Neural cell (in vitro differentiated cells): ENCODE results near the gene TMEM273. TPM values are rescaled to one million over a fixed set of nuclear protein-coding genes. Genes with fewer than 3 reads are reported as not detected.

Experiments used
- H2AFZ ChIP-seq: fragments of 200-600, 300-800 bp; sonication (generic), shearing (Covaris generic); 2 replicates; pipeline ENCODE4 v1.6.0; 2014; ENCODE audit warnings: low read depth, mild to moderate bottlenecking, antibody characterized with exemption, low read length, moderate library complexity
- H3F3A ChIP-seq: fragments of 200-600 bp; shearing (Covaris generic); 2 replicates; pipeline ENCODE4 v1.6.1; 2016; ENCODE audit warnings: mild to moderate bottlenecking, moderate library complexity, mixed read lengths, antibody characterized with exemption, low read length; ENCODE audit not compliant: insufficient read depth, poor library complexity, severe bottlenecking
- H3K27ac ChIP-seq: fragments of 200-600, 300-800 bp; sonication (generic), shearing (Covaris generic); 2 replicates; pipeline ENCODE4 v1.5.1; 2014; ENCODE audit warnings: mild to moderate bottlenecking, low read length, moderate library complexity
- H3K27me3 ChIP-seq: fragments of 300-800, 200-600 bp; sonication (generic), shearing (Covaris generic); 2 replicates; pipeline ENCODE4 v1.6.0; 2014; ENCODE audit warnings: mild to moderate bottlenecking, low read depth, low read length, moderate library complexity; ENCODE audit not compliant: insufficient read depth
- H3K36me3 ChIP-seq: fragments of 300-800, 200-600 bp; sonication (generic), shearing (Covaris generic); 2 replicates; pipeline ENCODE4 v1.5.1; 2014; ENCODE audit warnings: mild to moderate bottlenecking, antibody characterized with exemption, low read length, moderate library complexity; ENCODE audit not compliant: insufficient read depth
- H3K4me2 ChIP-seq: fragments of 300-800, 200-600 bp; sonication (generic), shearing (Covaris generic); 2 replicates; pipeline ENCODE4 v1.6.0; 2014; ENCODE audit warnings: mild to moderate bottlenecking, low read length
- H3K4me3 ChIP-seq: fragments of 300-800, 200-600 bp; sonication (generic), shearing (Covaris generic); 2 replicates; pipeline ENCODE4 v1.5.1; 2014; ENCODE audit warnings: mild to moderate bottlenecking, low read length, moderate library complexity
- H3K79me2 ChIP-seq: fragments of 200-600 bp; shearing (Covaris generic); replicated peaks from 2 replicates; pipeline ENCODE4 v1.6.0; 2014; ENCODE audit warnings: mild to moderate bottlenecking, low read length, moderate library complexity; ENCODE audit not compliant: insufficient read depth
- H3K9ac ChIP-seq: fragments of 300-800, 200-600 bp; sonication (generic), shearing (Covaris generic); 2 replicates; pipeline ENCODE4 v1.6.1; 2016; ENCODE audit warnings: mild to moderate bottlenecking, low read length, mixed read lengths
- H3K9me2 ChIP-seq: fragments of 200-600 bp; shearing (Covaris generic); 2 replicates; pipeline ENCODE4 v1.6.1; 2016; ENCODE audit warnings: mild to moderate bottlenecking, low read length, mixed read lengths; ENCODE audit not compliant: insufficient read depth
- H3K9me3 ChIP-seq: fragments of 200-600, 300-800 bp; sonication (generic), shearing (Covaris generic); 2 replicates; pipeline ENCODE4 v1.6.1; 2016; ENCODE audit warnings: mild to moderate bottlenecking, mixed run types, low read length, moderate library complexity, mixed read lengths
- H4K20me1 ChIP-seq: fragments of 200-600 bp; shearing (Covaris generic); 2 replicates; pipeline ENCODE4 v1.6.1; 2016; ENCODE audit warnings: mild to moderate bottlenecking, mixed run types; ENCODE audit not compliant: insufficient read depth
- EP300 ChIP-seq: fragments of 450-650 bp; conservative IDR thresholded peaks from 2 replicates; pipeline ENCODE4 v1.6.1; 2014; ENCODE audit warnings: antibody characterized with exemption, mild to moderate bottlenecking, moderate library complexity; ENCODE audit not compliant: poor library complexity, severe bottlenecking
- EZH2 ChIP-seq: fragments of 200-600, 300-800 bp; shearing (Covaris generic), sonication (generic); IDR thresholded peaks from 2 replicates; pipeline ENCODE4 v1.6.1; 2014; ENCODE audit warnings: antibody characterized with exemption, low read length, borderline replicate concordance, mild to moderate bottlenecking; ENCODE audit not compliant: insufficient read depth, poor library complexity, severe bottlenecking
- MXI1 ChIP-seq: fragments of 450-650 bp; conservative IDR thresholded peaks from 2 replicates; pipeline ENCODE4 v1.6.1; 2014; ENCODE audit warnings: antibody characterized with exemption, mild to moderate bottlenecking; ENCODE audit not compliant: poor library complexity, severe bottlenecking
- POLR2AphosphoS5 ChIP-seq: IDR thresholded peaks from 2 replicates; pipeline ENCODE4 v1.6.1; 2012
- RAD21 ChIP-seq: fragments of 450-650 bp; conservative IDR thresholded peaks from 2 replicates; pipeline ENCODE4 v1.6.1; 2014; ENCODE audit warnings: antibody characterized with exemption, mild to moderate bottlenecking, moderate library complexity
- SMC3 ChIP-seq: fragments of 450-650 bp; conservative IDR thresholded peaks from 2 replicates; pipeline ENCODE4 v1.6.1; 2014; ENCODE audit warnings: antibody characterized with exemption, mild to moderate bottlenecking, moderate library complexity; ENCODE audit not compliant: poor library complexity
- TAF1 ChIP-seq: IDR thresholded peaks from 2 replicates; pipeline ENCODE4 v1.6.1; 2012; ENCODE audit warnings: low read depth
- polyA plus RNA-seq: library from polyadenylated mRNA; depleted of rRNA; stranded (reverse); fragments of >200 nt; gene quantifications from 2 replicates; pipeline ENCODE4 v1.2.3, GENCODE V29; 2014
- TF ChIP-seq, protein P1 (sequence below): fragments of 450-650 bp; IDR thresholded peaks from 2 replicates; pipeline ENCODE4 v1.5.1; 2014; ENCODE audit warnings: antibody characterized with exemption, mild to moderate bottlenecking, moderate library complexity; ENCODE audit not compliant: poor library complexity, severe bottlenecking
- TF ChIP-seq, protein P2 (sequence below): IDR thresholded peaks from 2 replicates; pipeline ENCODE4 v1.6.1; 2012; ENCODE audit warnings: borderline replicate concordance

The TMEM273 gene
- polyA plus RNA-seq, 1 donor from 2014 or later, result not detected

- Histone ChIP-seq H3K79me2 (no peaks in the 10 kb centered on the region), H3K4me3 (no peak overlapping the region), H3K27me3 (no peaks in the 10 kb centered on the region), H3K27ac (no peak overlapping the region), H4K20me1 (no peaks in the 10 kb centered on the region), H3K36me3 (no peaks in the 10 kb centered on the region), H3K9ac (no peak overlapping the region), H3K9me3 (no peaks in the 10 kb centered on the region), H2AFZ (no peak overlapping the region), H3F3A (no peaks in the 10 kb centered on the region), H3K4me2 (no peak overlapping the region), H3K9me2 (no peaks in the 10 kb centered on the region)
- TF ChIP-seq MXI1 (no peak), EZH2 (no peak), EP300 (no peak), RAD21 (no peak), POLR2AphosphoS5 (no peak), TAF1 (no peak), SMC3 (no peak)
- TF ChIP-seq, protein P1, sequence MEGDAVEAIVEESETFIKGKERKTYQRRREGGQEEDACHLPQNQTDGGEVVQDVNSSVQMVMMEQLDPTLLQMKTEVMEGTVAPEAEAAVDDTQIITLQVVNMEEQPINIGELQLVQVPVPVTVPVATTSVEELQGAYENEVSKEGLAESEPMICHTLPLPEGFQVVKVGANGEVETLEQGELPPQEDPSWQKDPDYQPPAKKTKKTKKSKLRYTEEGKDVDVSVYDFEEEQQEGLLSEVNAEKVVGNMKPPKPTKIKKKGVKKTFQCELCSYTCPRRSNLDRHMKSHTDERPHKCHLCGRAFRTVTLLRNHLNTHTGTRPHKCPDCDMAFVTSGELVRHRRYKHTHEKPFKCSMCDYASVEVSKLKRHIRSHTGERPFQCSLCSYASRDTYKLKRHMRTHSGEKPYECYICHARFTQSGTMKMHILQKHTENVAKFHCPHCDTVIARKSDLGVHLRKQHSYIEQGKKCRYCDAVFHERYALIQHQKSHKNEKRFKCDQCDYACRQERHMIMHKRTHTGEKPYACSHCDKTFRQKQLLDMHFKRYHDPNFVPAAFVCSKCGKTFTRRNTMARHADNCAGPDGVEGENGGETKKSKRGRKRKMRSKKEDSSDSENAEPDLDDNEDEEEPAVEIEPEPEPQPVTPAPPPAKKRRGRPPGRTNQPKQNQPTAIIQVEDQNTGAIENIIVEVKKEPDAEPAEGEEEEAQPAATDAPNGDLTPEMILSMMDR, result no peak
- TF ChIP-seq, protein P2, sequence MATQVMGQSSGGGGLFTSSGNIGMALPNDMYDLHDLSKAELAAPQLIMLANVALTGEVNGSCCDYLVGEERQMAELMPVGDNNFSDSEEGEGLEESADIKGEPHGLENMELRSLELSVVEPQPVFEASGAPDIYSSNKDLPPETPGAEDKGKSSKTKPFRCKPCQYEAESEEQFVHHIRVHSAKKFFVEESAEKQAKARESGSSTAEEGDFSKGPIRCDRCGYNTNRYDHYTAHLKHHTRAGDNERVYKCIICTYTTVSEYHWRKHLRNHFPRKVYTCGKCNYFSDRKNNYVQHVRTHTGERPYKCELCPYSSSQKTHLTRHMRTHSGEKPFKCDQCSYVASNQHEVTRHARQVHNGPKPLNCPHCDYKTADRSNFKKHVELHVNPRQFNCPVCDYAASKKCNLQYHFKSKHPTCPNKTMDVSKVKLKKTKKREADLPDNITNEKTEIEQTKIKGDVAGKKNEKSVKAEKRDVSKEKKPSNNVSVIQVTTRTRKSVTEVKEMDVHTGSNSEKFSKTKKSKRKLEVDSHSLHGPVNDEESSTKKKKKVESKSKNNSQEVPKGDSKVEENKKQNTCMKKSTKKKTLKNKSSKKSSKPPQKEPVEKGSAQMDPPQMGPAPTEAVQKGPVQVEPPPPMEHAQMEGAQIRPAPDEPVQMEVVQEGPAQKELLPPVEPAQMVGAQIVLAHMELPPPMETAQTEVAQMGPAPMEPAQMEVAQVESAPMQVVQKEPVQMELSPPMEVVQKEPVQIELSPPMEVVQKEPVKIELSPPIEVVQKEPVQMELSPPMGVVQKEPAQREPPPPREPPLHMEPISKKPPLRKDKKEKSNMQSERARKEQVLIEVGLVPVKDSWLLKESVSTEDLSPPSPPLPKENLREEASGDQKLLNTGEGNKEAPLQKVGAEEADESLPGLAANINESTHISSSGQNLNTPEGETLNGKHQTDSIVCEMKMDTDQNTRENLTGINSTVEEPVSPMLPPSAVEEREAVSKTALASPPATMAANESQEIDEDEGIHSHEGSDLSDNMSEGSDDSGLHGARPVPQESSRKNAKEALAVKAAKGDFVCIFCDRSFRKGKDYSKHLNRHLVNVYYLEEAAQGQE, result no peak
Observed at GRCh38 chr10:49212076-49212475, 23.9 kb upstream of the TMEM273 start.

- Histone ChIP-seq H3K79me2 (no peaks in the 10 kb centered on the region), H3K9ac (no peak overlapping the region), H2AFZ (no peak overlapping the region), H3K4me3 (no peak overlapping the region), H3K4me2 (no peak overlapping the region), H3K27me3 (no peaks in the 10 kb centered on the region), H3K9me3 (no peaks in the 10 kb centered on the region), H3K27ac (no peak overlapping the region), H3F3A (no peaks in the 10 kb centered on the region), H3K36me3 (no peaks in the 10 kb centered on the region), H3K9me2 (no peaks in the 10 kb centered on the region), H4K20me1 (no peaks in the 10 kb centered on the region)
- TF ChIP-seq, protein P2, result no peak
- TF ChIP-seq MXI1 (no peak), EZH2 (no peak)
Observed at GRCh38 chr10:49208996-49209395, 20.8 kb upstream of the TMEM273 start.
